A204.1 (cell line): Measurements from ENCODE around the gene PSMD9.
"Not testable (repeated sequence)": the region's sequence is repeated elsewhere in the genome, so short reads cannot be mapped to it uniquely, and the experiment has no call there.

Source experiments
- FAIRE-seq: peaks from 2 replicates; lab custom pipeline; 2012; peaks lifted over from hg19 to GRCh38; lab: Jason Lieb, UNC

PSMD9 gene, protein sequence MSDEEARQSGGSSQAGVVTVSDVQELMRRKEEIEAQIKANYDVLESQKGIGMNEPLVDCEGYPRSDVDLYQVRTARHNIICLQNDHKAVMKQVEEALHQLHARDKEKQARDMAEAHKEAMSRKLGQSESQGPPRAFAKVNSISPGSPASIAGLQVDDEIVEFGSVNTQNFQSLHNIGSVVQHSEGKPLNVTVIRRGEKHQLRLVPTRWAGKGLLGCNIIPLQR

DNA sequence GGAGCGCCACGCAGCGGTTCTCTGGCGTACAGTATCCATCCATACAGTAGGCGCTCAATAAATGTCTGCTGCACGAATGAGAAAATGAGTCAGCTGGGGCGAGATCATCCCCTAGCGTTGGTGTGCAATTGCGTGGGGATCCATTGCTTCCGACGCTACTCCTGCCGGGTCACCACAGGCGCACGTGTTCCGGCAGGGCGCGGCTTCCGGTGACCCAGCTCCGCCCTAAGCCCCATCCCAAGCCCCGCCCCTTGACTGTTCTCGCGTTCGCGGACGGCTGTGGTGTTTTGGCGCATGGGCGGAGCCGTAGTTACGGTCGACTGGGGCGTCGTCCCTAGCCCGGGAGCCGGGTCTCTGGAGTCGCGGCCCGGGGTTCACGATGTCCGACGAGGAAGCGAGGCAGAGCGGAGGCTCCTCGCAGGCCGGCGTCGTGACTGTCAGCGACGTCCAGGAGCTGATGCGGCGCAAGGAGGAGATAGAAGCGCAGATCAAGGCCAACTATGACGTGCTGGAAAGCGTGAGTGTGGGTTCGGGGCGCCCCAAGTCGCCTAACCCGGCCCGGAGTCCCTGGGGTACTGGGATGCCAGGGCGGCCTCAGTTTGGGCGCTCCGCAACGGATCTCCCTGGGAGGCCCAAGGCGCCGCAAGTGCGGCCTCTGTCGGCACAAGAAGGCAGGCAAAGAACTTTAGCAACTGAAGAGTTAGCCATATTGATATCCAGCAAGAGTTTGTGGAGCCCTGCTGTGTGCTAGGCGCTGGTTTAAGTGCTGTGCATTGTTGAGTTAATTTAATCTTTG, at the start of gene PSMD9:
Gene PSMD9, plus strand, starts transcription at position 313 of the 796 bp plus-strand sequence. Its CDS starts 67 bp downstream, at position 380.
- peak; percentile 94 for FAIRE-seq

DNA sequence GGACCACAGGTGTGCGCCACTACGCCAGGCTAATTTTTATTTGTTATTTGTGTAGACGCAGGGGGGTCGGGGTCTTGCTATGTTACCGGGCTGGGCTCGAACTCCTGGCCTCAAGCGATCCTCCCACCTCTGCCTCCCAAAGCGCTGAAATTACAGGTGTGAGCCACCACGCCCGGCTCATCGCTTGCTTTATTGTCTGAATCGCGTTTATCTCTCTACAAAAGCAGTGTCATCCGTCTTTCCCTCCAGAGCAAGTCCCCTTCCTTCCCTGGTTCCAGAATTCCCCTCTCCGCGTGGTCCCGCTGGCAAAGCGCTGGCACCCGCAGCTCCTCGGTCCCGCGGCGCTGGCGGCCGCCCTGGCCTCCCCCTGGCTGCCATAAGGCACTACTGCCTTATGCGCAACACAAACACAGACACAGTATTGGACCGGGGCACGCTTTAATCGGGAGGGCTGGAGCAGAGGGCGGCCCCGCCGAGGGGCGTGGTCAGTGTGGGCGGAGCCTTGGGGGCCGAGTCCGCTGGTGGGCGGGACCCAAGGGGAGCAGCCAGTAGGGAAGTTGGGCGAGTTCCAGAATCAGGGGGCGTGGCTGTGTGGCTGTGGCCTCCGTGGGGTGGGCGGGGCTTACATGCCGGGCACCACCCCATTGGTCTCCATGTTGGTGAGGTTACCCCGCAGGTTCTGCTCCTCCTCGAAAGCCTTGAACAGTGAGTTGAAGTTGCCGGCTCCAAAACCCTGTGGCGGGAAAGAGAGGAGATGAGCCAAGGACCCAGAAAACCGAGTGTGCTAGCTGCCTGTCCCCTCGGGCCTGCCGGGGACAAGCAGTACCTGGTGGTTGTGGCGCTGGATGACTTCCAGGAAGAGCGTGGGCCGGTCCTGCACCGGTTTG, 49.2 kb upstream of the PSMD9 start:
- FAIRE-seq = peak; percentile 97

DNA sequence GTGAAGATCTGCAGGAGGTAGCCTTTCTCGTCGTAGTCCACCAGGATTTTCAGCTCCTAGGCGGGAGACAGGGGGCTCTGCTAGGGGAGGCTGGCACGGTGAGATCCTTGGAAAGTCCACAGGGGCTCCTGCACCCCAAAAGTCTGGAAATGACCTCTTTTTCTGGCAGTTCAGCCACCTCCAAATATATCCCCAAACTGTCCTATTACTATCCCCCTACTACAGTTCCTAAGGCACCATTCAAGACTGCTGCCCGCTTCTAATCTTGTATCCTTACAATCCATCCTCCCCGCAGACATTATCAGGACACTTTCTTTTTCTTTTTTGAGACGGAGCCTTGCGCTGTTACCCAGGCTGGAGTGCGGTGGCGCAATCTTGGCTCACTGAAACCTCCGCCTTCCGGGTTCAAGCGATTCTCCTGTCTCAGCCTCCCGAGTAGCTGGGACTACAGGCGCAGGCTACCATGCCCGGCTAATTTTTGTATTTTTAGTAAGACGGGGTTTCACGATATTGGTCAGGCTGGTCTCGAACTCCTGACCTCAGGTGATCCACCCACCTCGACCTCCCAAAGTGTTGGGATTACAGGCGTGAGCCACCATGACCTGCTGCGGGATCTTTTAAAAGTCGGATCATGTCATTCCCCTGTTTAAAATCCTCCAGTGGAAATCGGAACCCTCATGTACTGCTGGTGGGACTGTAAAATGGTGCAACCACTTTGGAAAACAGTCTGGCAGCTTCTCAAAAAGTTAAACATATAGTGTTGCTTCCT, 48.4 kb upstream of the PSMD9 start:
- no peak for FAIRE-seq

GRCh38 chr12:121843236-121843982, 45.2 kb upstream of the PSMD9 start:
- no peak for FAIRE-seq

DNA sequence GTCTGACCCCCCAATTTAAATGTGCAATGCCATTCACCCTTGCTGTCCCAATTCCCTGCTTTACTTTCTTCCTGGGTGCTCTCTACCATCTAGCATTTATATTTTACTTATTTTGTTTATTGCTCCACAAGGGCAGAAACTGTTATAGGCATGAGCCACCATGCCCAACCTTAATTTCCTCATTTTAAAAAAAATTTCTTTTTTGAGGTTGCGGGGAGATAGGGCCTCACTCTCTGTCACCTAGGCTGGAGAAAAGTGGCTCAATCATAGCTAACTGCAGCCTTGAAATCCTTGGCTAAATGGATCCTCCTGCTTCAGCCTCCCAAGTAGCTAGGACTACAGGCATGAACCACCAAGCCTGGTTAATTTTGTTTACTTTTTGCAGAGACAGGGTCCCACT, 42.9 kb upstream of the PSMD9 start:
- no peak for FAIRE-seq

- no peak for FAIRE-seq
These were observed 39.4 kb upstream of the PSMD9 start for GRCh38 chr12:121849211-121849610.

- FAIRE-seq = no peak
These were observed 38.9 kb upstream of the PSMD9 start for GRCh38 chr12:121849665-121850064.

DNA sequence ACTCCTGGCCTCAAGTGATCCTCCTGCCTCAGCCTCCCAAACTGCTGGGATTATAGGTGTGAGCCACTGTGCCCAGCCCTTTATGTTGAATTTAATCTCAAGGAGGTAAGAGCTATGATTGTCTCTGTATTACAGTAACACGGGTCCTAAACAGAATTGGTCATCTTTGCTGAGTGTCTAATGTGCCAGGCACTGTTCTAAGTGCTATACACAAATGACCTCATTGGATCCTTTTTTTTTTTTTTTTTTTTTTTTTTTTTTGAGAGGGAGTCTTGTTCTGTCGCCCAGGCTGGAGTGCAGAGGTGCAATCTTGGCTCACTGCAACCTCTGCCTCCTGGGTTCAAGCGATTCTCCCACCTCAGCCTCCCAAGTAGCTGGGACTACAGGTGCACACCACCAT, 36.2 kb upstream of the PSMD9 start:
- FAIRE-seq = not testable (repeated sequence)

DNA sequence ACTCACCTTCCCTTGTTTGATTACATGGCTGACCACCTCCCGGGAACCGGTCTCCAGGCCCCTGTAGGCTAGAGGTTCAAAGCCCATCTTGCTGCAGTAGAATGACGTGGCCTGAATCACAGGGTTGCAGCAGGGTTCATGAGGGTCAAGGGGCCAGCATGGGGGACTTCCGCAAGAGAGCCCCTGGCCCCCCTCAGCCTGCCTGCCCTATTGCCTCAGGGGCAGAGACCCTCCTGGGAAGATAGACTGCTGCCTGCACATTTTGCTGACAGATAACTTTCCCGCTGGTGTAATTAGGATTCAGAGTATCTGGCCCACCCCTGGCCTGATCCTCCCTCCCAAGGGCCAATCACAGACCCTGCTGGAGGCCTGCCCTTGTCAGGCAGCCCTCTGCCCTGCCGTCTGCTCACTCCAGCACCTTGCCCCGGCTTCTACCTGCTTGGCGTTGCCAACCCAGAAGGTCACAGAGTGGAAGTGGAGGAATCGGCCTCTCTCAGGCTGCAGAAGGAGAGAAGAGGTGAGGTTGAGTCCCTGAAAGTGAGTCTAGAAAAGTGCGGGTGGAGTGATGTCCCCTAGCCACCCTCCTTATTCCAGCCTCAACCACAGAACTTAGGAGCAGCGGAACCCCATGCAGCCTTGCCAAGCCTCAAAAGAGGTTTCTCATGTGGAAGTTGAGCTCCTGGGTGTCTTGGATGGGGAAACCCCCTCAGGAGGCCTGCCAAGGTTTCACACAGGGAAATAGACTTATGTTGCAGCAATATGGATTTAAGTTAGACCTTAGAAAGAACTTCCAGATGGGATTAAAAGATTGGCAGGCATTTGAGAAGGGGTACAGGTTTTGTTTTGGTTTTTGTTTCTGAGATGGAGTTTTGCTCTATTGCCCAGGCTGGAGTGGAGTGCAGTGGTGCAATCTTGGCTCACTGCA, 31.0 kb upstream of the PSMD9 start:
- FAIRE-seq = no peak

GRCh38 chr12:121858318-121858661, 30.3 kb upstream of the PSMD9 start:
- no peak for FAIRE-seq

DNA sequence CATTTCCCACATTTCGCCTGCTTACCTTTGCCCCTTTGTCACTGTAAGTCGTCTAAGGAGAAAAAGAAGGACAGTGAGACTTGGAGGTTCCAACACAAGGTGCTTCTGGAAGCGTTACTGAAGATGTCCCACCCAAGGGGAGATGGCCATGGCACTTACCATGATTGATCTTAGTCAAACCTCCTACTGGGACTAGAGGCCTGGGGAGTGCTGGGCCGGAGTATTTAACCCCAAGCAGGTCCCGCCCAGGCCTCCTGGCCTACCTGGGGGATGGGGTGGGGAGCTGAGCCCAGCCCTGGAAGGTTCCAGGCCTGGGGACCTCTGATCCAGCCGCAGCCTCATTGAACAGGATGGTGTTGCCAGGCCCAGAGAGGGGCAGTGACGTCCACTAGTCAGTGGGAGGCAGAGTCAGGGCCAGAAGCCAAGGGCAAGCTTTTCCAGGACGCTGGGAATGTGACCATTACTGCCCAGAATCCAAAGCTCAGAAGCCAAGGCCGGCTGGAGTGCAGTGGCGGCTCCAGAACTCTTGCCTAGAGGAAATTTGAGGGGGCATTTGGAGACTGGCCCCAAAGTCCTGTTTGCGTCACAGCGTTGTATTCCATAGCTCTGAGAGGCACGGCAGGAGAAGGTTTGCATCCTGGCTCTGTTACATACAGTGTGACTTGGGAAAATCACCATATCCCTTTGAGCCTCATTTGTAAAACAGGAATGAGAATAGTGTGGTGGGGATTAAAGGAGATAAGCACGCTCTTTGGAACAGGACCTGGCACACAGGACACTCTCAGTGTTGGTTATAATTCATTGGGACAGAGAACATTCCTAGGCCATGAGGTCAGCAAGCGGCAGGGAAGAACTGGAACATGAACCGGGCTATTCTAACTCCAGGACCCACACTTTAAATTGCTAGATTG, 29.7 kb upstream of the PSMD9 start, which contains the start of gene HPD:
Gene HPD, minus strand, starts transcription at position 198 of the 911 bp plus-strand sequence. Its CDS starts 36 bp downstream, at position 162.
- FAIRE-seq = no peak

DNA sequence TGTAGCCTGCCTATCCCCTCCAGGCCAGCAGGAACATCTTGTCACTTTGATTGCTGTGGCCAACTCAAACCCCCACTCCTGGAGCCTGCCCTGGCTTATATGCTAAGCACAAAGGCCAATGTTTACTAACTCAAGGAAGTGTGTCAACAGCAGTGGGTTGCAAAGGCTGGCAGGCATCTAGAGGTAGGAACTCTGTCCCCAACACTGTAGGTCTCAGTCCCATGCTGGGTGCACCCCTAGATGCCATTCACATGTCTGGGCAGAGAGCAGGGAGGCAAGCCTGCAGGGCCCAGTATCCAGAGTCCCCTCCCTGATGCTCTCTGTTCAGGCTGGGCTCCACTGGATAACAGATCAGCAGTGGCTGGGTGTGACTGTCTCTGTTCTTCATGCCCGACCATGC, 28.3 kb upstream of the PSMD9 start:
- no peak for FAIRE-seq

GRCh38 chr12:121860699-121861098, 27.9 kb upstream of the PSMD9 start:
- not testable (repeated sequence) for FAIRE-seq

DNA sequence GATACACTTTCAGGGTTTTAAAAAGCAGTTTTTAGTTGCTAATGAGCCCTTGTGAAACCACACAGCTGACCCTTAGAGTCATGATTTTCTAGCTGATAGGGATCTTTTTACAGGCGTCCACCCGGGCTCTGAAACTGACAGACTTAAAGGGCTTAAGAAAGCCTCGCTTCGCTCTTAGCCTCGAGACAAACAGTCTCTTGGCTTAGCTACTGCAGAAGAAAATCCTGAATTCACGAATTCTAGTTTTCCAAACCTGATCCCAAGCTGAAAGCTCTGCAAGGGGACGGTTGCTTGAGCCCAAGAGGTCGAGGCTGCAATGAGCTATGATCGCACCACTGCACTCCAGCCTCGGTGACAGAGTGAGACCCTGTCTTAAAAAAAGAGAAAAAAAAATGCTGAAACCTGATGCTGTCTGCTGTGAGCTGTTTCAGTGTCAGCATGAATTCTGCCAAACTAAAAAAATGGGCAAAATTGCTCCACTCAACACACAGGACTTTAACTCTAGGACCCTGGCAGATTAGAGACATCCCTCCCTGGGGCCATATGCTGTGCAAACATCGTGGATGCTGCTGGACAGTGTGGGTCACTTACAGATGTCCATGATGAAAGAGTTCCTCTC, 26.8 kb upstream of the PSMD9 start:
- no peak for FAIRE-seq

GRCh38 chr12:121866331-121866730, 22.3 kb upstream of the PSMD9 start:
- FAIRE-seq = no peak

DNA sequence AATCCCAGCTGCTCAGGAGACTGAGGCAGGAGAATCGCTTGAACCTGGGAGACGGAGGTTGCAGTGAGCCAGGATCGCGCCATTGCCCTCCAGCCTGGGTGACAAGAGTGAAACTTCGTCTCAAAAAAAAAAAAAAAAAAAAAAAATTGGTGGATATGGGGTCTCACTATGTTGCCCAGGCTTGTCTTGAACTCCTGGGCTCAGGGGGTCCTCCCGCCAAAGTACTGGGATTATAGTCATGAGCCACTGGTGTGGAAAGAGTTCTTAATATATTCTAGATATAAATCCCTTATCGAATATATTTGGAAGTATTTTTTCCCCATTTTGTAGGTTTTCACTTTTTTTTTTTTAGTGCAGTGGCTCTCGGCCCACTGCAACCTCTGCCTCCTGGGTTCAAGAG, 19.4 kb upstream of the PSMD9 start:
- FAIRE-seq = not testable (repeated sequence)

- no peak for FAIRE-seq
These were observed 17.1 kb upstream of the PSMD9 start for GRCh38 chr12:121871467-121871866.

DNA sequence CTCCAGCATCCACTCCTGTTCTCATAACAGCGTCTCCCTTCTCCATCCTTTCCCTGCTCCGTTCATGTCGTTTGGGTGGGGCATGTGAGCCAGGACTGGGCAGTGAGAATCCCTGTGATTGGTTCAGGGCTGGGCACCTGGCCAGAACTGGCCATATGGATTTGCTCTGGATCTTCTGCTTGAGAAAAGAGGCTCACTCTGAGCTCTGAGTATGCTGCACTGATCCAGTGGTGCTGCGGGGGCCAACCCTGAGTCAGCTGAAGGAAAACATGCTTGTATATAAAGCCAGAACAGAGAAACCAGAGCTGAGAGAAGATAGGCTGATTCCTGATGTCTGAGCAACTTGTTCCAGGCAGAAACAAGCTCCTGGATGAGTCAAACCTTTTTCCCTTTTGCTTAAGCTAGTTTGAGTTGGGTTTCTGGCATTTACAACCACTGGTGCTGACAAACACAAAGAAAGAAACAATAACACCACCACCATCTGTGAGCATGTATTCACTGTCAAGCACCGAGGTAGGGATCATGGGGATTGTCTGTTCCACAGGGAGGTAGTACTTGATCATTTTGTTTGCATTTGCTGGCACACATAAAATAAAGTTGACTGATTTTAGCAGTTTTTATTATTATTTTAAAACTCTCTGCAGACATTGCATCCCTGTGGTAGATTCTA, 15.9 kb upstream of the PSMD9 start:
- FAIRE-seq = no peak
